Measurements from ENCODE around the gene OR4C45. TPM values are rescaled to one million over a fixed set of nuclear protein-coding genes. Genes with fewer than 3 reads are reported as not detected.
"Not testable (repeated sequence)": the region's sequence is repeated elsewhere in the genome, so short reads cannot be mapped to it uniquely, and the experiment has no call there.

The OR4C45 gene
- not detected for polyA plus RNA-seq (ENCODE audit: insufficient read length in 4 of 4)

- DNase-seq (ENCODE audit: low read depth in 4 of 4, low spot score in 3 of 4) = no peak
Observed at GRCh38 chr11:50032574-50032973, at the start of gene OR4C45. Gene OR4C45, plus strand, starts transcription at chr11:50032874.

- no peak for DNase-seq (ENCODE audit: low read depth in 4 of 4, low spot score in 3 of 4)
Observed at GRCh38 chr11:49995565-49995964, 37.1 kb upstream of the OR4C45 start.

GRCh38 chr11:50030193-50030592 lies 2.5 kb upstream of the OR4C45 start:
- DNase-seq (ENCODE audit: low read depth in 4 of 4, low spot score in 3 of 4) = no peak

GRCh38 chr11:50036239-50036638 lies 3.6 kb downstream of the OR4C45 start:
- not testable (repeated sequence) for DNase-seq (ENCODE audit: low read depth in 4 of 4, low spot score in 3 of 4)

GRCh38 chr11:50037251-50037650 lies 4.6 kb downstream of the OR4C45 start:
- no peak for DNase-seq (ENCODE audit: low read depth in 4 of 4, low spot score in 3 of 4)

GRCh38 chr11:50044647-50045046 lies 12.0 kb downstream of the OR4C45 start:
- no peak for DNase-seq (ENCODE audit: low read depth in 4 of 4, low spot score in 3 of 4)

- DNase-seq (ENCODE audit: low read depth in 4 of 4, low spot score in 3 of 4) = not testable (repeated sequence)
Observed at GRCh38 chr11:50063056-50063455, 30.4 kb downstream of the OR4C45 start.

GRCh38 chr11:50070389-50070788 lies 37.7 kb downstream of the OR4C45 start:
- DNase-seq (ENCODE audit: low read depth in 4 of 4, low spot score in 3 of 4) = no peak

GRCh38 chr11:50071584-50072225 lies 39.0 kb downstream of the OR4C45 start:
- no peak for DNase-seq (ENCODE audit: low read depth in 4 of 4, low spot score in 3 of 4)

GRCh38 chr11:50072226-50073112 lies 39.8 kb downstream of the OR4C45 start:
- DNase-seq (ENCODE audit: low read depth in 4 of 4, low spot score in 3 of 4) = no peak

- no peak for DNase-seq (ENCODE audit: low read depth in 4 of 4, low spot score in 3 of 4)
Observed at GRCh38 chr11:50073113-50074105, 40.7 kb downstream of the OR4C45 start.

- DNase-seq (ENCODE audit: low read depth in 4 of 4, low spot score in 3 of 4) = no peak
Observed at GRCh38 chr11:50074161-50074560, 41.5 kb downstream of the OR4C45 start.

- DNase-seq (ENCODE audit: low read depth in 4 of 4, low spot score in 3 of 4) = no peak
Observed at GRCh38 chr11:50075856-50076255, 43.2 kb downstream of the OR4C45 start.

GRCh38 chr11:50077526-50077925 lies 44.9 kb downstream of the OR4C45 start:
- no peak for DNase-seq (ENCODE audit: low read depth in 4 of 4, low spot score in 3 of 4)

- DNase-seq (ENCODE audit: low read depth in 4 of 4, low spot score in 3 of 4) = no peak
Observed at GRCh38 chr11:50078001-50078400, 45.3 kb downstream of the OR4C45 start.

GRCh38 chr11:50078946-50079345 lies 46.3 kb downstream of the OR4C45 start:
- not testable (repeated sequence) for DNase-seq (ENCODE audit: low read depth in 4 of 4, low spot score in 3 of 4)

GRCh38 chr11:50080256-50080655 lies 47.6 kb downstream of the OR4C45 start:
- DNase-seq (ENCODE audit: low read depth in 4 of 4, low spot score in 3 of 4) = no peak

Measured in left renal pelvis (tissue), 4 donors.